Hepatocyte (in vitro differentiated cells): ENCODE data around the gene CCR9.

ENCODE experiments used
- EZH2 ChIP-seq: fragments of 200-600 bp; sonication (generic); IDR thresholded peaks from 2 replicates; pipeline ENCODE4 v1.6.1; 2016; ENCODE audit warnings: antibody characterized with exemption, mild to moderate bottlenecking, borderline replicate concordance
- TF ChIP-seq, protein P1 (sequence below): fragments of 200-600 bp; sonication (generic); IDR thresholded peaks from 2 replicates; pipeline ENCODE4 v1.5.1; 2016; ENCODE audit warnings: antibody characterized with exemption, mild to moderate bottlenecking; ENCODE audit not compliant: poor library complexity

DNA sequence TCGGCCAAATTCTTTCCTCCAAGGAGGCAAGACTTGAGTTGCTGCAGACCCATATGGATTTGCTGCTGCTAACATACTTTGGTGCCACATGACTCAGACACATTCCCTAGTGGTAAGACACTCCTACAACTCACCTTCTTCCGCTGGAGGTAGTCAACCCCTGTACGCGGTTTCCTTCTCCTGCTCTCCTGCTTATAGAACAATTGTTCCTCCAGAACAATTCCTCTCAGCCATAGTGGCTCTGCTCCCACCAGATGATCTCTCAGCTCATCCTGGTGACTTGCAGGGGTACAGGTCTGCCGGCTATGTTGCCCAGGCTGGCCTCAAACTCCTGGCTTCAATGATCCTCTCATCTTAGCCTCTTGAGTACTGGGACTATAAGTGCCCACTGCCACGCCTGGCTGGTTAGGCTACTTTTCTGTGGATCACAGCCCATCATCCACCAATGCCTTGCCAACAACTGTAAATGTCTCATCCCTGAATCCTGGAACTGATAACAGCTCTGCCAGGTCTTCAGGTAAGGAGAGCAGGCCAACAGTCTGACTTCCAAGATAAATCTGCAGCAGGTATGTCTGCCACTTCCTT lies 54.5 kb downstream of the CCR9 start:
- no peak for TF ChIP-seq EZH2
- TF ChIP-seq, protein P1, sequence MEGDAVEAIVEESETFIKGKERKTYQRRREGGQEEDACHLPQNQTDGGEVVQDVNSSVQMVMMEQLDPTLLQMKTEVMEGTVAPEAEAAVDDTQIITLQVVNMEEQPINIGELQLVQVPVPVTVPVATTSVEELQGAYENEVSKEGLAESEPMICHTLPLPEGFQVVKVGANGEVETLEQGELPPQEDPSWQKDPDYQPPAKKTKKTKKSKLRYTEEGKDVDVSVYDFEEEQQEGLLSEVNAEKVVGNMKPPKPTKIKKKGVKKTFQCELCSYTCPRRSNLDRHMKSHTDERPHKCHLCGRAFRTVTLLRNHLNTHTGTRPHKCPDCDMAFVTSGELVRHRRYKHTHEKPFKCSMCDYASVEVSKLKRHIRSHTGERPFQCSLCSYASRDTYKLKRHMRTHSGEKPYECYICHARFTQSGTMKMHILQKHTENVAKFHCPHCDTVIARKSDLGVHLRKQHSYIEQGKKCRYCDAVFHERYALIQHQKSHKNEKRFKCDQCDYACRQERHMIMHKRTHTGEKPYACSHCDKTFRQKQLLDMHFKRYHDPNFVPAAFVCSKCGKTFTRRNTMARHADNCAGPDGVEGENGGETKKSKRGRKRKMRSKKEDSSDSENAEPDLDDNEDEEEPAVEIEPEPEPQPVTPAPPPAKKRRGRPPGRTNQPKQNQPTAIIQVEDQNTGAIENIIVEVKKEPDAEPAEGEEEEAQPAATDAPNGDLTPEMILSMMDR, result no peak
